Kidney epithelial cell (primary cell): Measurements from ENCODE around the gene RGS7. TPM values are rescaled to one million over a fixed set of nuclear protein-coding genes. Genes with fewer than 3 reads are reported as not detected.

ENCODE experiments used
- DNase-seq: peaks from one replicate; pipeline ENCODE4 v3.0.0-alpha.2; 2010; ENCODE audit warnings: low read depth
- H3K27me3 ChIP-seq: 2 replicates; pipeline ENCODE4 v1.6.0; 2011; ENCODE audit warnings: low read length; ENCODE audit not compliant: control insufficient read depth, insufficient read depth
- H3K36me3 ChIP-seq: 2 replicates; pipeline ENCODE4 v1.5.1; 2011; ENCODE audit warnings: low read length; ENCODE audit not compliant: control insufficient read depth, insufficient read depth
- H3K4me3 ChIP-seq: 2 replicates; pipeline ENCODE4 v1.5.1; 2011; ENCODE audit warnings: low read depth, mild to moderate bottlenecking, control low read depth, low read length
- CTCF ChIP-seq: IDR thresholded peaks from 2 replicates; pipeline ENCODE4 v1.5.1; 2011; ENCODE audit warnings: mild to moderate bottlenecking, moderate library complexity, low read length, control low read depth, inconsistent platforms; ENCODE audit not compliant: insufficient read depth, poor library complexity, severe bottlenecking
- total RNA-seq: library from RNA; depleted of rRNA; stranded (reverse); fragments of >200 nt; gene quantifications from 2 replicates; pipeline ENCODE4 v1.2.3, GENCODE V29; 2015

RGS7 gene
- 0.34 and 1.5 TPM in 2 replicates for total RNA-seq

DNA sequence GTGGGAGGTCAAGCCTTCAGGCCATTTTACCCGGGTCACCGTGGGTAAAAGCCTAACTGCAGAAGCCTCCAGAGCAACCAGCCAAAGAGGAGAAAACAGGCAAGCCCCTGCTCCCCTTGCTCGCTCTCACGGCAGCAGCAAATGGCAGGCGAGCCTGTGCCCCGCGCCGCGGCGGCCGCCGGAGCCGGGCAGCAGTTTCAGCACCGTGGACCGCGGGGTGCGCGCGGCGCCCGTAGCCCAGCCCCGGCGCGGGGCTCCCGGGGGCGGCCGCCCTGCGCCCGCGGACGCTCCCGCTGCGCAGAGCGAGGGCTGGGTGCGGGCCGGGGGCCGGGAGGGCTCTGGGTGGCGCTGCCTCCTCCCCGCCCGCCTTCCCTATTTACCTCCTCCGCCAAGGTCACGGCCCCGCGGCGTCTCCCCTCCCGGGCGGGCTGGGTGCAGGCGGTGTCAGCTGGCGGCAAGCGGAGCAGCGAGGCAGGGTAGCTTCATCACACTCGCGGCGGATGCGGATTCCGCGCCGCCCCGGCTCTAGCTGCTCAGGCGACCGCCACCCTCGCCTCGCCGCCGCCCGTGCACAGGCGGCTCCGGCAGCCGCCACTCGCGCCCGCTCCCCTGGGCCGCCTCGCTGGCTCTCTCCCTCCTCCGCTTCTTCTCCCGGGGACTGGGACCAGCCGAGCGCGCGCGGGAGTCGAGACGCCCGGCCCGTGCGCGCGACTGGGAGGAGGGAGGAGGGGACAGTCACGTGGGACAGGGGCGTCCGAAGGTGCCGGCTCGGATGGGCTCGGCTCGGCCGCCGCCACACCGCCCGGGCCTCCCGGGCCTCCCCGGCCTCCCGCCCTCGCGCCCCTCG is at the start of gene RGS7:
Gene RGS7, minus strand, starts transcription at position 687 of the 847 bp plus-strand sequence.
- no peaks in the 10 kb centered on the region for H3K27me3 ChIP-seq
- H3K36me3 ChIP-seq, result no peaks in the 10 kb centered on the region
- TF ChIP-seq CTCF, result no peak
- peak within 1 kb of the TSS; percentile 56 for H3K4me3 ChIP-seq
- no peak for DNase-seq

- Histone ChIP-seq H3K36me3 (no peaks in the 10 kb centered on the region), H3K27me3 (no peaks in the 10 kb centered on the region), H3K4me3 (no peak overlapping the region)
- TF ChIP-seq CTCF, result no peak
- DNase-seq, result no peak
Observed at GRCh38 chr1:241406421-241406820, 49.4 kb upstream of the RGS7 start.

GRCh38 chr1:241401156-241401555 is 44.2 kb upstream of the RGS7 start:
- TF ChIP-seq CTCF, result no peak
- H3K27me3 ChIP-seq, result no peaks in the 10 kb centered on the region
- H3K36me3 ChIP-seq, result no peaks in the 10 kb centered on the region
- H3K4me3 ChIP-seq, result no peak overlapping the region
- no peak for DNase-seq

- DNase-seq, result no peak
- Histone ChIP-seq H3K4me3 (no peak overlapping the region), H3K27me3 (no peaks in the 10 kb centered on the region), H3K36me3 (no peaks in the 10 kb centered on the region)
- no peak for TF ChIP-seq CTCF
Observed at GRCh38 chr1:241396747-241397681, 40.0 kb upstream of the RGS7 start.

GRCh38 chr1:241391926-241392710 is 35.1 kb upstream of the RGS7 start:
- TF ChIP-seq CTCF, result no peak
- Histone ChIP-seq H3K4me3 (no peak overlapping the region), H3K27me3 (no peaks in the 10 kb centered on the region), H3K36me3 (no peaks in the 10 kb centered on the region)
- DNase-seq, result no peak
